ENCODE measurements around the gene PRM2. TPM values are rescaled to one million over a fixed set of nuclear protein-coding genes. Genes with fewer than 3 reads are reported as not detected.

The PRM2 gene
- total and polyA plus RNA-seq, 2 experiments from 2014 or later = not detected

DNA sequence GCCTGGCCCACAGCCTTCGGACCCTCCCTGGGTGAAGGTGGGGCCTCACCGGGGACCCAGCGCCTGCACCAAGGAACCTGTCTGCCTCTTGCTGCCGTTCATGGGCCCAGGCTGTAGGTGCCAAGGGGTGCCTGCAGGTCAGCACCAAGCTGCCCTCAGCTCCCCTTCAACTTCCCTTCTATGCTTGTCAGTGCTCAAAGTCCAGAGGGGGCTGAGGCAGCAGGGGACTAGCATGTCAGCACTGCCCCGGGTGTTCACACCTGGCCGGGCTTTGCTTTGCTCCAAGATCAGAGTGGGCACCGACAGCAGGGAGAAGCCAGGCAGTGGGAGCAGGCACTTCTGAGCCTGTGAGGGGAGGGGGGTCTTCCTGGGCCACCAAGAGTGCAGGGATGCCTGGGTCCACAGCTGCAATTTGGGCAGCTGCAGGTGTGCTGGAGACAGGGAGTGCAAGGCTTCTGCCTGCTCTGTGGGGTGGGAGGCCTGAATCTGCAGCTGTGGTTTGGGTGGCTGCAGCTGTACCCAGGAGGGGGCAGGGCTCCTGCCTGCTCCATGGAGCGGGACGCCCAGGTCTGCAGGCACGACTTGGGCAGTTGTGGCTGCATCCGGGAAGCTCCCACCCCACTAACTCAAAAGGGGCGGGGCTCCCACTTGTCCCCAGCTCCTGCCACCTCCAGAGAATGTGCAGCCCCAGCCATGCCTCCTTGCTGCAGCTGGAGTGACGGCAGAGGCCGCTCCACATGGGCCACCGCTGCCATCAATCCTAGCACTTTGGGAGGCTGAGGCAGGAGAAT is 32.4 kb upstream of the PRM2 start:
- H3K4me2 ChIP-seq = no peak overlapping the region
- TF ChIP-seq JUNB (IDR thresholded peaks at IDR 0.05; ENCODE audit: unreplicated experiment) (no peak), ZNF331 (CRISPR knock-in tag; IDR thresholded peaks at IDR 0.05; ENCODE audit: low read depth) (no peak), ETS1 (IDR thresholded peaks at IDR 0.05) (no peak), CTCF (conservative IDR thresholded peaks at IDR 0.05; ENCODE audit: low read depth in 2 of 2) (no peak), NANOG (IDR thresholded peaks at IDR 0.05; ENCODE audit: borderline replicate concordance) (no peak), CREB1 (CRISPR knock-in tag; IDR thresholded peaks at IDR 0.05; ENCODE audit: low read depth) (no peak), ZNF114 (CRISPR knock-in tag; IDR thresholded peaks at IDR 0.05) (no peak), EZH2phosphoT487 (IDR thresholded peaks at IDR 0.05; ENCODE audit: unreplicated experiment) (no peak), EZH2 (IDR thresholded peaks at IDR 0.05; ENCODE audit: low read depth, unreplicated experiment) (no peak)
- TF ChIP-seq, protein P1, sequence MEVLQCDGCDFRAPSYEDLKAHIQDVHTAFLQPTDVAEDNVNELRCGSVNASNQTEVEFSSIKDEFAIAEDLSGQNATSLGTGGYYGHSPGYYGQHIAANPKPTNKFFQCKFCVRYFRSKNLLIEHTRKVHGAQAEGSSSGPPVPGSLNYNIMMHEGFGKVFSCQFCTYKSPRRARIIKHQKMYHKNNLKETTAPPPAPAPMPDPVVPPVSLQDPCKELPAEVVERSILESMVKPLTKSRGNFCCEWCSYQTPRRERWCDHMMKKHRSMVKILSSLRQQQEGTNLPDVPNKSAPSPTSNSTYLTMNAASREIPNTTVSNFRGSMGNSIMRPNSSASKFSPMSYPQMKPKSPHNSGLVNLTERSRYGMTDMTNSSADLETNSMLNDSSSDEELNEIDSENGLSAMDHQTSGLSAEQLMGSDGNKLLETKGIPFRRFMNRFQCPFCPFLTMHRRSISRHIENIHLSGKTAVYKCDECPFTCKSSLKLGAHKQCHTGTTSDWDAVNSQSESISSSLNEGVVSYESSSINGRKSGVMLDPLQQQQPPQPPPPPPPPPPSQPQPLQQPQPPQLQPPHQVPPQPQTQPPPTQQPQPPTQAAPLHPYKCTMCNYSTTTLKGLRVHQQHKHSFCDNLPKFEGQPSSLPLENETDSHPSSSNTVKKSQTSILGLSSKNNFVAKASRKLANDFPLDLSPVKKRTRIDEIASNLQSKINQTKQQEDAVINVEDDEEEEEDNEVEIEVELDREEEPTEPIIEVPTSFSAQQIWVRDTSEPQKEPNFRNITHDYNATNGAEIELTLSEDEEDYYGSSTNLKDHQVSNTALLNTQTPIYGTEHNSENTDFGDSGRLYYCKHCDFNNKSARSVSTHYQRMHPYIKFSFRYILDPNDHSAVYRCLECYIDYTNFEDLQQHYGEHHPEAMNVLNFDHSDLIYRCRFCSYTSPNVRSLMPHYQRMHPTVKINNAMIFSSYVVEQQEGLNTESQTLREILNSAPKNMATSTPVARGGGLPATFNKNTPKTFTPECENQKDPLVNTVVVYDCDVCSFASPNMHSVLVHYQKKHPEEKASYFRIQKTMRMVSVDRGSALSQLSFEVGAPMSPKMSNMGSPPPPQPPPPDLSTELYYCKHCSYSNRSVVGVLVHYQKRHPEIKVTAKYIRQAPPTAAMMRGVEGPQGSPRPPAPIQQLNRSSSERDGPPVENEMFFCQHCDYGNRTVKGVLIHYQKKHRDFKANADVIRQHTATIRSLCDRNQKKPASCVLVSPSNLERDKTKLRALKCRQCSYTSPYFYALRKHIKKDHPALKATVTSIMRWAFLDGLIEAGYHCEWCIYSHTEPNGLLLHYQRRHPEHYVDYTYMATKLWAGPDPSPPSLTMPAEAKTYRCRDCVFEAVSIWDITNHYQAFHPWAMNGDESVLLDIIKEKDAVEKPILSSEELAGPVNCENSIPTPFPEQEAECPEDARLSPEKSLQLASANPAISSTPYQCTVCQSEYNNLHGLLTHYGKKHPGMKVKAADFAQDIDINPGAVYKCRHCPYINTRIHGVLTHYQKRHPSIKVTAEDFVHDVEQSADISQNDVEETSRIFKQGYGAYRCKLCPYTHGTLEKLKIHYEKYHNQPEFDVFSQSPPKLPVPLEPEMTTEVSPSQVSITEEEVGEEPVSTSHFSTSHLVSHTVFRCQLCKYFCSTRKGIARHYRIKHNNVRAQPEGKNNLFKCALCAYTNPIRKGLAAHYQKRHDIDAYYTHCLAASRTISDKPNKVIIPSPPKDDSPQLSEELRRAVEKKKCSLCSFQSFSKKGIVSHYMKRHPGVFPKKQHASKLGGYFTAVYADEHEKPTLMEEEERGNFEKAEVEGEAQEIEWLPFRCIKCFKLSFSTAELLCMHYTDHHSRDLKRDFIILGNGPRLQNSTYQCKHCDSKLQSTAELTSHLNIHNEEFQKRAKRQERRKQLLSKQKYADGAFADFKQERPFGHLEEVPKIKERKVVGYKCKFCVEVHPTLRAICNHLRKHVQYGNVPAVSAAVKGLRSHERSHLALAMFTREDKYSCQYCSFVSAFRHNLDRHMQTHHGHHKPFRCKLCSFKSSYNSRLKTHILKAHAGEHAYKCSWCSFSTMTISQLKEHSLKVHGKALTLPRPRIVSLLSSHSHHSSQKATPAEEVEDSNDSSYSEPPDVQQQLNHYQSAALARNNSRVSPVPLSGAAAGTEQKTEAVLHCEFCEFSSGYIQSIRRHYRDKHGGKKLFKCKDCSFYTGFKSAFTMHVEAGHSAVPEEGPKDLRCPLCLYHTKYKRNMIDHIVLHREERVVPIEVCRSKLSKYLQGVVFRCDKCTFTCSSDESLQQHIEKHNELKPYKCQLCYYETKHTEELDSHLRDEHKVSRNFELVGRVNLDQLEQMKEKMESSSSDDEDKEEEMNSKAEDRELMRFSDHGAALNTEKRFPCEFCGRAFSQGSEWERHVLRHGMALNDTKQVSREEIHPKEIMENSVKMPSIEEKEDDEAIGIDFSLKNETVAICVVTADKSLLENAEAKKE (CRISPR knock-in tag; IDR thresholded peaks at IDR 0.05) = no peak
- TF ChIP-seq, protein P2, sequence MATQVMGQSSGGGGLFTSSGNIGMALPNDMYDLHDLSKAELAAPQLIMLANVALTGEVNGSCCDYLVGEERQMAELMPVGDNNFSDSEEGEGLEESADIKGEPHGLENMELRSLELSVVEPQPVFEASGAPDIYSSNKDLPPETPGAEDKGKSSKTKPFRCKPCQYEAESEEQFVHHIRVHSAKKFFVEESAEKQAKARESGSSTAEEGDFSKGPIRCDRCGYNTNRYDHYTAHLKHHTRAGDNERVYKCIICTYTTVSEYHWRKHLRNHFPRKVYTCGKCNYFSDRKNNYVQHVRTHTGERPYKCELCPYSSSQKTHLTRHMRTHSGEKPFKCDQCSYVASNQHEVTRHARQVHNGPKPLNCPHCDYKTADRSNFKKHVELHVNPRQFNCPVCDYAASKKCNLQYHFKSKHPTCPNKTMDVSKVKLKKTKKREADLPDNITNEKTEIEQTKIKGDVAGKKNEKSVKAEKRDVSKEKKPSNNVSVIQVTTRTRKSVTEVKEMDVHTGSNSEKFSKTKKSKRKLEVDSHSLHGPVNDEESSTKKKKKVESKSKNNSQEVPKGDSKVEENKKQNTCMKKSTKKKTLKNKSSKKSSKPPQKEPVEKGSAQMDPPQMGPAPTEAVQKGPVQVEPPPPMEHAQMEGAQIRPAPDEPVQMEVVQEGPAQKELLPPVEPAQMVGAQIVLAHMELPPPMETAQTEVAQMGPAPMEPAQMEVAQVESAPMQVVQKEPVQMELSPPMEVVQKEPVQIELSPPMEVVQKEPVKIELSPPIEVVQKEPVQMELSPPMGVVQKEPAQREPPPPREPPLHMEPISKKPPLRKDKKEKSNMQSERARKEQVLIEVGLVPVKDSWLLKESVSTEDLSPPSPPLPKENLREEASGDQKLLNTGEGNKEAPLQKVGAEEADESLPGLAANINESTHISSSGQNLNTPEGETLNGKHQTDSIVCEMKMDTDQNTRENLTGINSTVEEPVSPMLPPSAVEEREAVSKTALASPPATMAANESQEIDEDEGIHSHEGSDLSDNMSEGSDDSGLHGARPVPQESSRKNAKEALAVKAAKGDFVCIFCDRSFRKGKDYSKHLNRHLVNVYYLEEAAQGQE (IDR thresholded peaks at IDR 0.05; ENCODE audit: unreplicated experiment) = no peak
- no peak for DNase-seq (ENCODE audit: low spot score)
- no peaks in the 10 kb centered on the region for H4K20me1 ChIP-seq (replicated peaks; ENCODE audit: insufficient read depth)
- H3K4me1 ChIP-seq (ENCODE audit: insufficient read depth) = peaks cover 20% of the 10 kb centered on the region
- Mint-ChIP-seq H3K9me3 (0 out of 3 replicates have a peak, but pooled peaks cover 2% of the 10 kb centered on the region), H3K27ac (no peak overlapping the region), H3K36me3 (ENCODE audit: low read depth) (no peaks in the 10 kb centered on the region; the same call in 2 of the 3 replicates), H3K27me3 (ENCODE audit: insufficient read depth, low read depth, poor library complexity) (peaks cover 6% of the 10 kb centered on the region), H3K4me3 (no peak overlapping the region), H3K4me1 (peaks cover 26% of the 10 kb centered on the region)
- H3K9me2 ChIP-seq (ENCODE audit: insufficient read depth) = no peaks in the 10 kb centered on the region; the same call in 1 of the 2 replicates
- H3K27me3 ChIP-seq (ENCODE audit: insufficient read depth) = no peaks in the 10 kb centered on the region
- H3K36me3 ChIP-seq (ENCODE audit: insufficient read depth) = no peaks in the 10 kb centered on the region; the same call in 1 of the 2 replicates
- no peak overlapping the region for H3K27ac ChIP-seq (ENCODE audit: low read depth)
- peak overlapping the region; percentile 88; the same call in 1 of the 2 replicates for H2AFZ ChIP-seq
- H3K4me3 ChIP-seq = no peak overlapping the region
- peaks cover 16% of the 10 kb centered on the region for H3F3A ChIP-seq (replicated peaks; ENCODE audit: low read depth)
- peak; percentile 56 for ATAC-seq
- H3K79me2 ChIP-seq (replicated peaks; ENCODE audit: insufficient read depth) = no peaks in the 10 kb centered on the region
